Cardiac muscle cell (in vitro differentiated cells and primary cell): ENCODE results near the gene LEPROT. TPM values are rescaled to one million over a fixed set of nuclear protein-coding genes. Genes with fewer than 3 reads are reported as not detected.
A peak's percentile ranks its signal among the peaks of the same experiment; 100 is the strongest.

Experiments used
- DNase-seq, 2 donors: peaks; one replicate each; pipeline versions ENCODE4 v3.0.0 to v3.0.0-alpha.2; 2010 to 2017; ENCODE audit warnings: low read depth in 1 of 2, low spot score in 1 of 2
- H3K27ac ChIP-seq: fragments of 200-600 bp; sonication (generic); 2 replicates; pipeline ENCODE4 v1.5.1; 2016
- H3K27me3 ChIP-seq: fragments of 200-600 bp; sonication (generic); 2 replicates; pipeline ENCODE4 v1.6.0; 2016; ENCODE audit warnings: control low read depth
- H3K36me3 ChIP-seq: fragments of 200-600 bp; sonication (generic); 2 replicates; pipeline ENCODE4 v1.5.1; 2016; ENCODE audit warnings: control low read depth
- H3K4me1 ChIP-seq: fragments of 200-600 bp; sonication (generic); 2 replicates; pipeline ENCODE4 v1.8.1; 2017; ENCODE audit warnings: low read depth, mild to moderate bottlenecking, mixed run types
- H3K4me3 ChIP-seq: fragments of 200-600 bp; sonication (generic); 2 replicates; pipeline ENCODE4 v1.5.1; 2016; ENCODE audit warnings: mild to moderate bottlenecking
- H3K9me3 ChIP-seq: fragments of 200-600 bp; sonication (generic); 2 replicates; pipeline ENCODE4 v1.5.1; 2017; ENCODE audit warnings: low read depth, mild to moderate bottlenecking, control low read depth
- CTCF ChIP-seq: IDR thresholded peaks from 2 replicates; pipeline ENCODE4 v1.5.1; 2012; ENCODE audit warnings: low read depth, mild to moderate bottlenecking, low read length
- polyA plus RNA-seq: library from polyadenylated mRNA; unstranded; fragments of >200 nt; fragmentation: Nextera tagmentation; extraction: Ambion mirVana; gene quantifications from 2 replicates; pipeline ENCODE4 v1.2.1, GENCODE V29; 2016
- total RNA-seq: library from RNA; depleted of rRNA; stranded (reverse); fragments of >200 nt; gene quantifications from 2 replicates; pipeline ENCODE4 v1.2.3, GENCODE V29; 2016

LEPROT gene
- total and polyA plus RNA-seq, 2 experiments from 2014 or later = 43.3 to 57.7 TPM

- no peak for TF ChIP-seq CTCF
- Histone ChIP-seq H3K27me3 (no peaks in the 10 kb centered on the region), H3K9me3 (no peaks in the 10 kb centered on the region), H3K27ac (no peak overlapping the region), H3K36me3 (peaks cover 83% of the 10 kb centered on the region), H3K4me3 (no peak overlapping the region), H3K4me1 (no peaks in the 10 kb centered on the region)
- no peak for DNase-seq
Measured at GRCh38 chr1:65386439-65386838, 34.0 kb upstream of the LEPROT start.

GRCh38 chr1:65387821-65388220, 32.6 kb upstream of the LEPROT start:
- Histone ChIP-seq H3K36me3 (peaks cover 83% of the 10 kb centered on the region), H3K27me3 (no peaks in the 10 kb centered on the region), H3K27ac (no peak overlapping the region), H3K4me3 (no peak overlapping the region), H3K9me3 (no peaks in the 10 kb centered on the region), H3K4me1 (no peaks in the 10 kb centered on the region)
- TF ChIP-seq CTCF = no peak
- DNase-seq = no peak

GRCh38 chr1:65388908-65389695, 31.4 kb upstream of the LEPROT start:
- Histone ChIP-seq H3K27me3 (no peaks in the 10 kb centered on the region), H3K4me1 (no peaks in the 10 kb centered on the region), H3K36me3 (peaks cover 84% of the 10 kb centered on the region), H3K9me3 (no peaks in the 10 kb centered on the region), H3K4me3 (no peak overlapping the region), H3K27ac (no peak overlapping the region)
- DNase-seq = no peak
- TF ChIP-seq CTCF = no peak

- H3K4me3 ChIP-seq = no peak overlapping the region
- no peaks in the 10 kb centered on the region for H3K4me1 ChIP-seq
- H3K9me3 ChIP-seq = no peaks in the 10 kb centered on the region
- no peak for TF ChIP-seq CTCF
- peaks cover 83% of the 10 kb centered on the region for H3K36me3 ChIP-seq
- no peaks in the 10 kb centered on the region for H3K27me3 ChIP-seq
- H3K27ac ChIP-seq = no peak overlapping the region
- no peak for DNase-seq
Measured at GRCh38 chr1:65392497-65392896, 28.0 kb upstream of the LEPROT start.

- Histone ChIP-seq H3K27ac (no peak overlapping the region), H3K4me3 (no peak overlapping the region), H3K4me1 (no peaks in the 10 kb centered on the region), H3K9me3 (no peaks in the 10 kb centered on the region), H3K27me3 (no peaks in the 10 kb centered on the region), H3K36me3 (peaks cover 75% of the 10 kb centered on the region)
- TF ChIP-seq CTCF = no peak
- DNase-seq = peak in 1 of 2 donors; percentile 10
Measured at GRCh38 chr1:65393347-65393746, 27.1 kb upstream of the LEPROT start.
